NCI-H524 treated with DMSO at 0.1 percent for 48 hours (cell line): ENCODE data around the gene EFEMP2.

Experiments used
- DNase-seq: peaks from one replicate; lab custom pipeline; 2025; lab: John Stamatoyannopoulos, UW

Gene EFEMP2

GRCh38 chr11:65885231-65885630, 12.6 kb upstream of the EFEMP2 start:
- no peak for DNase-seq

GRCh38 chr11:65884716-65885092, 12.1 kb upstream of the EFEMP2 start:
- DNase-seq = no peak

- no peak for DNase-seq
These were observed 11.5 kb upstream of the EFEMP2 start for GRCh38 chr11:65883786-65884715.

GRCh38 chr11:65883058-65883761, 10.6 kb upstream of the EFEMP2 start:
- DNase-seq = no peak

- DNase-seq = no peak
These were observed 9.8 kb upstream of the EFEMP2 start for GRCh38 chr11:65882120-65883057.

GRCh38 chr11:65880844-65881421, 8.3 kb upstream of the EFEMP2 start:
- DNase-seq = no peak

- DNase-seq = no peak
These were observed 7.4 kb upstream of the EFEMP2 start for GRCh38 chr11:65880027-65880426.

GRCh38 chr11:65879617-65880016, 7.0 kb upstream of the EFEMP2 start, which contains the start of gene CTSW:
TSS of gene CTSW (plus strand) at chr11:65879837. CDS start at chr11:65879855, 18 bp downstream.
- DNase-seq = no peak

- DNase-seq = peak; percentile 60
These were observed 937 bp upstream of the EFEMP2 start for GRCh38 chr11:65873318-65874156.

GRCh38 chr11:65871811-65872548, 620 bp downstream of the EFEMP2 start:
- DNase-seq = no peak

- no peak for DNase-seq
These were observed 1.6 kb downstream of the EFEMP2 start for GRCh38 chr11:65870706-65871681.

- no peak for DNase-seq
These were observed 2.3 kb downstream of the EFEMP2 start for GRCh38 chr11:65870307-65870658.

GRCh38 chr11:65869643-65870306, 2.8 kb downstream of the EFEMP2 start:
- no peak for DNase-seq

GRCh38 chr11:65868907-65869306, 3.7 kb downstream of the EFEMP2 start:
- DNase-seq = no peak

GRCh38 chr11:65868076-65868667, 4.4 kb downstream of the EFEMP2 start:
- DNase-seq = no peak

GRCh38 chr11:65867284-65868071, 5.1 kb downstream of the EFEMP2 start:
- no peak for DNase-seq
